ENCODE results near the gene SP3.

Gene SP3

GRCh38 chr2:174005801-174006419 is 40.7 kb upstream of the SP3 start:
- H3K4me3 ChIP-seq (ENCODE audit: low read depth, low read length), result no peak overlapping the region
- no peaks in the 10 kb centered on the region for H3K36me3 ChIP-seq (ENCODE audit: control insufficient read depth, insufficient read depth, low read length)
- H3K9ac ChIP-seq (ENCODE audit: low read length), result no peak overlapping the region
- no peaks in the 10 kb centered on the region for H3K27me3 ChIP-seq (ENCODE audit: control insufficient read depth, insufficient read depth, low read length)
- no peak overlapping the region for H3K27ac ChIP-seq (ENCODE audit: low read depth, low read length)
- H3K9me3 ChIP-seq (ENCODE audit: control insufficient read depth, insufficient read depth, low read depth, low read length), result no peaks in the 10 kb centered on the region
- peaks cover 13% of the 10 kb centered on the region for H3K4me1 ChIP-seq (ENCODE audit: control insufficient read depth, insufficient read depth, low read length)

GRCh38 chr2:174004905-174005605 is 39.9 kb upstream of the SP3 start:
- Histone ChIP-seq H3K4me1 (ENCODE audit: control insufficient read depth, insufficient read depth, low read length) (peaks cover 13% of the 10 kb centered on the region), H3K27me3 (ENCODE audit: control insufficient read depth, insufficient read depth, low read length) (no peaks in the 10 kb centered on the region), H3K9me3 (ENCODE audit: control insufficient read depth, insufficient read depth, low read depth, low read length) (no peaks in the 10 kb centered on the region), H3K4me3 (ENCODE audit: low read depth, low read length) (no peak overlapping the region), H3K9ac (ENCODE audit: low read length) (no peak overlapping the region), H3K27ac (ENCODE audit: low read depth, low read length) (no peak overlapping the region), H3K36me3 (ENCODE audit: control insufficient read depth, insufficient read depth, low read length) (no peaks in the 10 kb centered on the region)

GRCh38 chr2:174003720-174004695 is 38.8 kb upstream of the SP3 start:
- Histone ChIP-seq H3K27me3 (ENCODE audit: control insufficient read depth, insufficient read depth, low read length) (no peaks in the 10 kb centered on the region), H3K9ac (ENCODE audit: low read length) (no peak overlapping the region), H3K27ac (ENCODE audit: low read depth, low read length) (no peak overlapping the region), H3K4me3 (ENCODE audit: low read depth, low read length) (no peak overlapping the region), H3K36me3 (ENCODE audit: control insufficient read depth, insufficient read depth, low read length) (no peaks in the 10 kb centered on the region), H3K9me3 (ENCODE audit: control insufficient read depth, insufficient read depth, low read depth, low read length) (no peaks in the 10 kb centered on the region), H3K4me1 (ENCODE audit: control insufficient read depth, insufficient read depth, low read length) (peaks cover 13% of the 10 kb centered on the region)

- no peak overlapping the region for H3K4me3 ChIP-seq (ENCODE audit: low read depth, low read length)
These were observed 37.5 kb upstream of the SP3 start for GRCh38 chr2:174002679-174003078.

GRCh38 chr2:174001107-174001506 is 35.9 kb upstream of the SP3 start:
- H3K4me3 ChIP-seq (ENCODE audit: low read depth, low read length), result no peak overlapping the region
- H3K9ac ChIP-seq (ENCODE audit: low read length), result no peak overlapping the region
- no peaks in the 10 kb centered on the region for H3K9me3 ChIP-seq (ENCODE audit: control insufficient read depth, insufficient read depth, low read depth, low read length)
- no peaks in the 10 kb centered on the region for H3K27me3 ChIP-seq (ENCODE audit: control insufficient read depth, insufficient read depth, low read length)
- no peaks in the 10 kb centered on the region for H3K36me3 ChIP-seq (ENCODE audit: control insufficient read depth, insufficient read depth, low read length)
- peaks cover 13% of the 10 kb centered on the region for H3K4me1 ChIP-seq (ENCODE audit: control insufficient read depth, insufficient read depth, low read length)
- H3K27ac ChIP-seq (ENCODE audit: low read depth, low read length), result no peak overlapping the region

More at GRCh38 chr2:174002679-174003078, 37.5 kb upstream of the SP3 start:
- Histone ChIP-seq H3K9me3 (ENCODE audit: control insufficient read depth, insufficient read depth, low read depth, low read length) (no peaks in the 10 kb centered on the region), H3K36me3 (ENCODE audit: control insufficient read depth, insufficient read depth, low read length) (no peaks in the 10 kb centered on the region), H3K27me3 (ENCODE audit: control insufficient read depth, insufficient read depth, low read length) (no peaks in the 10 kb centered on the region), H3K27ac (ENCODE audit: low read depth, low read length) (no peak overlapping the region), H3K9ac (ENCODE audit: low read length) (no peak overlapping the region), H3K4me1 (ENCODE audit: control insufficient read depth, insufficient read depth, low read length) (peaks cover 13% of the 10 kb centered on the region)

- Histone ChIP-seq H3K9ac (ENCODE audit: low read length) (no peak overlapping the region), H3K9me3 (ENCODE audit: control insufficient read depth, insufficient read depth, low read depth, low read length) (no peaks in the 10 kb centered on the region), H3K27me3 (ENCODE audit: control insufficient read depth, insufficient read depth, low read length) (no peaks in the 10 kb centered on the region), H3K4me3 (ENCODE audit: low read depth, low read length) (no peak overlapping the region), H3K27ac (ENCODE audit: low read depth, low read length) (no peak overlapping the region), H3K4me1 (ENCODE audit: control insufficient read depth, insufficient read depth, low read length) (peaks cover 13% of the 10 kb centered on the region), H3K36me3 (ENCODE audit: control insufficient read depth, insufficient read depth, low read length) (no peaks in the 10 kb centered on the region)
These were observed 34.6 kb upstream of the SP3 start for GRCh38 chr2:173999724-174000123.

- Histone ChIP-seq H3K9ac (ENCODE audit: low read length) (no peak overlapping the region), H3K9me3 (ENCODE audit: control insufficient read depth, insufficient read depth, low read depth, low read length) (no peaks in the 10 kb centered on the region), H3K27me3 (ENCODE audit: control insufficient read depth, insufficient read depth, low read length) (no peaks in the 10 kb centered on the region), H3K27ac (ENCODE audit: low read depth, low read length) (no peak overlapping the region), H3K4me1 (ENCODE audit: control insufficient read depth, insufficient read depth, low read length) (peaks cover 9% of the 10 kb centered on the region), H3K36me3 (ENCODE audit: control insufficient read depth, insufficient read depth, low read length) (no peaks in the 10 kb centered on the region), H3K4me3 (ENCODE audit: low read depth, low read length) (no peak overlapping the region)
These were observed 34.1 kb upstream of the SP3 start for GRCh38 chr2:173999272-173999671.

GRCh38 chr2:173998386-173998785 is 33.2 kb upstream of the SP3 start:
- no peaks in the 10 kb centered on the region for H3K27me3 ChIP-seq (ENCODE audit: control insufficient read depth, insufficient read depth, low read length)
- H3K9ac ChIP-seq (ENCODE audit: low read length), result no peak overlapping the region
- no peak overlapping the region for H3K4me3 ChIP-seq (ENCODE audit: low read depth, low read length)
- H3K36me3 ChIP-seq (ENCODE audit: control insufficient read depth, insufficient read depth, low read length), result no peaks in the 10 kb centered on the region
- no peaks in the 10 kb centered on the region for H3K4me1 ChIP-seq (ENCODE audit: control insufficient read depth, insufficient read depth, low read length)
- H3K27ac ChIP-seq (ENCODE audit: low read depth, low read length), result no peak overlapping the region
- H3K9me3 ChIP-seq (ENCODE audit: control insufficient read depth, insufficient read depth, low read depth, low read length), result no peaks in the 10 kb centered on the region

- H3K36me3 ChIP-seq (ENCODE audit: control insufficient read depth, insufficient read depth, low read length), result no peaks in the 10 kb centered on the region
- H3K27ac ChIP-seq (ENCODE audit: low read depth, low read length), result no peak overlapping the region
- no peaks in the 10 kb centered on the region for H3K27me3 ChIP-seq (ENCODE audit: control insufficient read depth, insufficient read depth, low read length)
- no peak overlapping the region for H3K9ac ChIP-seq (ENCODE audit: low read length)
- no peaks in the 10 kb centered on the region for H3K9me3 ChIP-seq (ENCODE audit: control insufficient read depth, insufficient read depth, low read depth, low read length)
- no peaks in the 10 kb centered on the region for H3K4me1 ChIP-seq (ENCODE audit: control insufficient read depth, insufficient read depth, low read length)
- H3K4me3 ChIP-seq (ENCODE audit: low read depth, low read length), result no peak overlapping the region
These were observed 32.6 kb upstream of the SP3 start for GRCh38 chr2:173997753-173998152.

GRCh38 chr2:173997269-173997668 is 32.1 kb upstream of the SP3 start:
- H3K27me3 ChIP-seq (ENCODE audit: control insufficient read depth, insufficient read depth, low read length), result no peaks in the 10 kb centered on the region
- no peak overlapping the region for H3K27ac ChIP-seq (ENCODE audit: low read depth, low read length)
- no peak overlapping the region for H3K4me3 ChIP-seq (ENCODE audit: low read depth, low read length)
- H3K9me3 ChIP-seq (ENCODE audit: control insufficient read depth, insufficient read depth, low read depth, low read length), result no peaks in the 10 kb centered on the region
- H3K4me1 ChIP-seq (ENCODE audit: control insufficient read depth, insufficient read depth, low read length), result no peaks in the 10 kb centered on the region
- no peak overlapping the region for H3K9ac ChIP-seq (ENCODE audit: low read length)
- H3K36me3 ChIP-seq (ENCODE audit: control insufficient read depth, insufficient read depth, low read length), result no peaks in the 10 kb centered on the region

GRCh38 chr2:173996766-173997165 is 31.6 kb upstream of the SP3 start:
- no peaks in the 10 kb centered on the region for H3K27me3 ChIP-seq (ENCODE audit: control insufficient read depth, insufficient read depth, low read length)
- no peak overlapping the region for H3K27ac ChIP-seq (ENCODE audit: low read depth, low read length)
- H3K9ac ChIP-seq (ENCODE audit: low read length), result no peak overlapping the region
- no peaks in the 10 kb centered on the region for H3K4me1 ChIP-seq (ENCODE audit: control insufficient read depth, insufficient read depth, low read length)
- no peak overlapping the region for H3K4me3 ChIP-seq (ENCODE audit: low read depth, low read length)
- H3K36me3 ChIP-seq (ENCODE audit: control insufficient read depth, insufficient read depth, low read length), result no peaks in the 10 kb centered on the region
- H3K9me3 ChIP-seq (ENCODE audit: control insufficient read depth, insufficient read depth, low read depth, low read length), result no peaks in the 10 kb centered on the region
